HG03175 (cell line): ENCODE results near the gene PTK6.

Experiments
- ATAC-seq: cut with Tn5 transposase; IDR thresholded peaks from one replicate; pipeline ENCODE4 v1.9.1; 2021; ENCODE audit warnings: mild to moderate bottlenecking, moderate library complexity; ENCODE audit not compliant: unreplicated experiment

PTK6 gene

GRCh38 chr20:63532449-63532971, 4.7 kb downstream of the PTK6 start:
- no peak for ATAC-seq

- ATAC-seq = no peak
These were observed 5.3 kb downstream of the PTK6 start for GRCh38 chr20:63531686-63532448.

- ATAC-seq = no peak
These were observed 6.4 kb downstream of the PTK6 start for GRCh38 chr20:63530788-63531160.

GRCh38 chr20:63529861-63530787, 7.1 kb downstream of the PTK6 start:
- no peak for ATAC-seq

DNA sequence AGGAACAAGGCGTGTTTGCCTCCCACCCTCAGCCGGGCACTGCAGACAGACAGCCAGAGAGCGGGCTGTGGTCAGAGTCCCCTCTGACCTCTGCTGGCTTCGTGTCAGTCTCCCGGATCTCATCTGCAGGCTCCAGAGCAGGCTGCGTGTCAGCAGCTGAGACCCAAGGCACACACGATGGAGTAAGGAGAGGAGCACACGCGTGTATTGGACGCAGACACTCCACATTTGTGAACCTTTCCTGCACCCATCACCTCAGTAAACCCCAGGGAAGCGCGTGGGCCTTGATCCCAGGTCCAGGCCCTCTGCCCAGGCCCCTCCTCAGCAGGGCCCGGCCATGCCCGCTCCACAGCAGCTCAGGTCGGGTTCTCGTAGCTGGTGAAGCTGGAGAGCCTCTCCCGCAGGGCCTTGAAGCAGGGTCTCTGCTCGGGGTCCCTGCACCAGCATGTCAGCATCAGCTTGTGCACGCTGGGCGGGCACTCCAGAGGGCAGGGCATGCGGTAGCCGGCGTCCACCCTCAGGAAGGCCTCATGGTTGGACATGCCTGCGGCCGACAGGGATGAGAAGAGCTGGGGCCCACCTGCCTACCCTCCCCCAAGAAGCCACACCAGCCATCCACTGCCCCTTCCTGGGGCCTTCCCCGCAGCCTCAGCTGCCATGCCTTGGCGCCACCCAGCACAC, 7.9 kb downstream of the PTK6 start:
- ATAC-seq = no peak

- ATAC-seq = no peak
These were observed 10.0 kb downstream of the PTK6 start for GRCh38 chr20:63527184-63527583.

- ATAC-seq = no peak
These were observed 11.2 kb downstream of the PTK6 start for GRCh38 chr20:63525971-63526370.

DNA sequence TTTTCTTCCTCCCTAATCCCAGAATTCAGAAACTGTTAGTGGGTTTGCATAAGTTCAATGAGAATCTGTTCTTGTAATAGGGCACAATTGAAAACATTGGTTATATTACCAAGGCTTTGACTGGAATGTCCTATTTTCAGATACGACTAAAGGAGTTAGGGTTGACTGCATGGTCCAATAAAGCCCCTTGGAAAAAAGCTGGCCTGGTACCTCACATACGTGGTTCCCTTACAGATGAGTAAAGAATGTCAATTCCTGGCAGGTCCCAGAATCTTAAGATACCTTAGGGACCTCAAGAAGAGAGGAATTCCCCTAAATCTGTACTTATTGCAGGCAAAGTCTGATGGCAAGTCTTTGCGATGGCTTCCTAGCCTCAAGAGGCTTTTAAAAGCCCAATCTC, 12.0 kb downstream of the PTK6 start:
- no peak for ATAC-seq

DNA sequence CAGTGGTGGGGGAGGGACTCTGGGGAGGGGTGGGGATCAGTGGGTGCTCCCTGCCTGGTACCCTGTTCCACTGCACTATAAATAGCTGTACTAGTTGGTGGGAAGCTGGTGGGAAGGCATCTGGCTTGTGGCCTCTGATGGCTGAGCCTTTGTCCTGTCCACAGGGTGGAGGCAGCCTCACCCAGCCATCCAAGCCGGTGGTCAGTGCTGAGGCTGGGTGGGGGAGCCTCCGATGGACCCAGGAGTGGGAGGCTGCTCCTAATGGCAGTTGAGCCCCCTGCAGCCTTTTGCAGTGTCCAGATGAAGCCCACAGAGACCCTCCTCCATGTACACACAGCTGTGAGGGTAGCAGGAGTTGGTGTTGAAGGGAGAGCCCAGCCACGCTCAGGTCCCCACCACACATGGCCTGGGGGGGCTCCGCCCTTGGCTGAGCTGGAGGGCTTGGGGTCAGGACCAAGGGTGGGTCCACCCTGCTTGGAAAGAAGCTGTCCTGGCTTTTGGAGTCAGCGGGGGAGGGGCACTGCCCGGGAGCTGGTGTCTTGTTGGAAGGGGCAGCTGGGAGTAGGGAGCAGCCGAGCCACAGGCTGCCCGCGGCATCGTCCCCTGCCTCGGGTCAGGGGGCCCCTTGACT, 14.1 kb downstream of the PTK6 start:
- ATAC-seq = no peak

- ATAC-seq = no peak
These were observed 14.9 kb downstream of the PTK6 start for GRCh38 chr20:63522091-63522868.

DNA sequence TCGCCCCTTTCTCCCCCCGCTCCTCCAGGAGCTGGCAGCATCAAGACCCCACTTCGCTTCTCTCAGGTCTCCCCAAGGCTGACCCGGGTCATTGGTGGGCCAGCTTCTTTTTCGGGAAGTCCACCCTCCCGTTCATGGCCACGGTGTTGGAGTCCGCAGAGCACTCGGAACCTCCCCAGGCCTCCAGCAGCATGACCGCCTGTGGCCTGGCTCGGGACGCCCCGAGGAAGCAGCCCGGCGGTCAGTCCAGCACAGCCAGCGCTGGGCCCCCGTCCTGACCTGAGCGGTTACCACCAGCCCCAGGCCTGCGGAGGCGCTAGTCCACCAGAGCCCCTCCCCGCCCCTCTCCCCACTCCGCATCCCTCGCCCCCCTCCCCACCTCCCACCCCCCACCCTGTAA, 15.6 kb downstream of the PTK6 start:
- ATAC-seq = no peak

DNA sequence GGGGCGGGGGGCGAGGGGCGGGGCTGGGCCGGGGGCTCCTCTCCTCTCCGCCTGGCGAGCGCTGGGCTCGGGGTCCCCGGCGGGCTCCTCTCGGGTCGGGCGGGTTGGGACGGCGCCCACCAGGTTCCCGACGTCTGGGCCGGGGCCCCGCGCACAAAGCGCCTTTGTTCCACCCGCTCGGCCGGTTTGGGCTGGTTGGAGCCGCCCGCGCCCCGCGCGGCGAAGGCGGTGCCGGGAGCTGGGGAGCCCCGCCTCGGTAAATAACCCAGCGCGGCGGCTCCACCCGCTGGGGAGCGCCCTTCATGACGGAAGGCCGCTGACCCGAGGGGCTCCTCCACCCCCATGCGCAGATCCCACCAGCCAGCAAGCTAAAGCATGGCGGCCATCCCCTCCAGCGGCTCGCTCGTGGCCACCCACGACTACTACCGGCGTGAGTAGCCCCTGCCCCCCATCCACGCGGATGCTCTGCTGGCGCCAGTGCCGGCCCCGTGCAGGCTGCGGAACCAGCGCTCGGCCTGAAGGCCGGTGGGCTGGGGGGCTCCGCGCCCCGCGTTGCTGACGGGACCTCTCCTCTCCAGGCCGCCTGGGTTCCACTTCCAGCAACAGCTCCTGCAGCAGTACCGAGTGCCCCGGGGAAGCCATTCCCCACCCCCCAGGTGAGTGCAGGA, 16.1 kb downstream of the PTK6 start:
- ATAC-seq = peak; percentile 55

DNA sequence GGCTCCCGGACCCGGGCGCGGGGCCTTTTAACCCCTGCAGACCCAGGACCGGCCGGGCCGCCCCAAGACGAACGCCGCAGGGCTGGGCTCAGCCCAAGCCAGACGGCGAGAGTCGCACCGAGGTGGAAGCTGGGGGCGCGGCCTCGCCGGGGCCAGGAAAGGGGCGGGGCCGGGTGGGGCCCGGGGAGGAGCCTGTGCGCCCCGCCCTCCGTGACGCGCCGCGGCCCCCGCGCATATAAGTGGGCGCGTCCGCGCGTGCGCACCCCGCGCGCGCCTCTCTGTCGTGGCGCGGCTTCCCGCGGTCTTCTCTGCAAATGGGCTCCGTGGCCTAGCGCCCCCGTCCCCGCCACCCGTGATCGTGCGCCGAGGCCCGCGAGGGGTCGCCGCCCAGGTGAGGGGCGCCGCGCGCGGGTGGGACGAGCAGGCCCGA, 16.7 kb downstream of the PTK6 start, which contains the start of gene PPDPF:
TSS of gene PPDPF (plus strand) at position 262 of the 430 bp plus-strand sequence. CDS start 544 bp downstream, outside the sequence.
- peak; percentile 78 for ATAC-seq

- ATAC-seq = peak; percentile 32
These were observed 17.3 kb downstream of the PTK6 start for GRCh38 chr20:63519668-63520503.

- ATAC-seq = no peak
These were observed 18.1 kb downstream of the PTK6 start for GRCh38 chr20:63518946-63519667.

- no peak for ATAC-seq
These were observed 18.8 kb downstream of the PTK6 start for GRCh38 chr20:63518351-63518861.
